ENCODE results near the gene NTRK3.

Gene NTRK3

GRCh38 chr15:88089731-88090130 is 166.8 kb downstream of the NTRK3 start:
- no peaks in the 10 kb centered on the region for H3K36me3 ChIP-seq (ENCODE audit: control insufficient read depth, insufficient read depth, low read length)
- no peaks in the 10 kb centered on the region for H3K4me1 ChIP-seq (ENCODE audit: control insufficient read depth, insufficient read depth, low read length, poor library complexity, severe bottlenecking)
- H3K27ac ChIP-seq (ENCODE audit: insufficient read depth, low read length, poor library complexity, severe bottlenecking), result no peak overlapping the region
- no peak for DNase-seq
- no peak overlapping the region for H3K4me3 ChIP-seq (ENCODE audit: insufficient read depth, low read depth, low read length, poor library complexity, severe bottlenecking)
- no peaks in the 10 kb centered on the region for H3K9me3 ChIP-seq (ENCODE audit: control insufficient read depth, low read length)
- no peaks in the 10 kb centered on the region for H3K27me3 ChIP-seq (replicated peaks; ENCODE audit: control insufficient read depth, insufficient read depth, low read length, poor library complexity, severe bottlenecking)

- no peak for DNase-seq
- no peaks in the 10 kb centered on the region for H3K36me3 ChIP-seq (ENCODE audit: control insufficient read depth, insufficient read depth, low read length)
- H3K27me3 ChIP-seq (replicated peaks; ENCODE audit: control insufficient read depth, insufficient read depth, low read length, poor library complexity, severe bottlenecking), result no peaks in the 10 kb centered on the region
- H3K4me3 ChIP-seq (ENCODE audit: insufficient read depth, low read depth, low read length, poor library complexity, severe bottlenecking), result no peak overlapping the region
- no peaks in the 10 kb centered on the region for H3K4me1 ChIP-seq (ENCODE audit: control insufficient read depth, insufficient read depth, low read length, poor library complexity, severe bottlenecking)
- no peak overlapping the region for H3K27ac ChIP-seq (ENCODE audit: insufficient read depth, low read length, poor library complexity, severe bottlenecking)
- no peaks in the 10 kb centered on the region for H3K9me3 ChIP-seq (ENCODE audit: control insufficient read depth, low read length)
These were observed 167.4 kb downstream of the NTRK3 start for GRCh38 chr15:88089024-88089620.

- H3K4me3 ChIP-seq (ENCODE audit: insufficient read depth, low read depth, low read length, poor library complexity, severe bottlenecking), result no peak overlapping the region
- no peaks in the 10 kb centered on the region for H3K9me3 ChIP-seq (ENCODE audit: control insufficient read depth, low read length)
- no peaks in the 10 kb centered on the region for H3K27me3 ChIP-seq (replicated peaks; ENCODE audit: control insufficient read depth, insufficient read depth, low read length, poor library complexity, severe bottlenecking)
- DNase-seq, result no peak
- no peaks in the 10 kb centered on the region for H3K36me3 ChIP-seq (ENCODE audit: control insufficient read depth, insufficient read depth, low read length)
- no peaks in the 10 kb centered on the region for H3K4me1 ChIP-seq (ENCODE audit: control insufficient read depth, insufficient read depth, low read length, poor library complexity, severe bottlenecking)
- no peak overlapping the region for H3K27ac ChIP-seq (ENCODE audit: insufficient read depth, low read length, poor library complexity, severe bottlenecking)
These were observed 172.5 kb downstream of the NTRK3 start for GRCh38 chr15:88083811-88084760.

- no peak for DNase-seq
- Histone ChIP-seq H3K4me1 (ENCODE audit: control insufficient read depth, insufficient read depth, low read length, poor library complexity, severe bottlenecking) (no peaks in the 10 kb centered on the region), H3K27ac (ENCODE audit: insufficient read depth, low read length, poor library complexity, severe bottlenecking) (no peak overlapping the region), H3K9me3 (ENCODE audit: control insufficient read depth, low read length) (no peaks in the 10 kb centered on the region), H3K36me3 (ENCODE audit: control insufficient read depth, insufficient read depth, low read length) (no peaks in the 10 kb centered on the region), H3K27me3 (replicated peaks; ENCODE audit: control insufficient read depth, insufficient read depth, low read length, poor library complexity, severe bottlenecking) (no peaks in the 10 kb centered on the region), H3K4me3 (ENCODE audit: insufficient read depth, low read depth, low read length, poor library complexity, severe bottlenecking) (no peak overlapping the region)
These were observed 175.9 kb downstream of the NTRK3 start for GRCh38 chr15:88080616-88081015.

- H3K4me1 ChIP-seq (ENCODE audit: control insufficient read depth, insufficient read depth, low read length, poor library complexity, severe bottlenecking), result no peaks in the 10 kb centered on the region
- no peaks in the 10 kb centered on the region for H3K27me3 ChIP-seq (replicated peaks; ENCODE audit: control insufficient read depth, insufficient read depth, low read length, poor library complexity, severe bottlenecking)
- no peaks in the 10 kb centered on the region for H3K9me3 ChIP-seq (ENCODE audit: control insufficient read depth, low read length)
- H3K36me3 ChIP-seq (ENCODE audit: control insufficient read depth, insufficient read depth, low read length), result no peaks in the 10 kb centered on the region
- DNase-seq, result no peak
- H3K4me3 ChIP-seq (ENCODE audit: insufficient read depth, low read depth, low read length, poor library complexity, severe bottlenecking), result no peak overlapping the region
- no peak overlapping the region for H3K27ac ChIP-seq (ENCODE audit: insufficient read depth, low read length, poor library complexity, severe bottlenecking)
These were observed 179.1 kb downstream of the NTRK3 start for GRCh38 chr15:88077296-88078020.

GRCh38 chr15:88076328-88076727 is 180.2 kb downstream of the NTRK3 start:
- no peaks in the 10 kb centered on the region for H3K9me3 ChIP-seq (ENCODE audit: control insufficient read depth, low read length)
- H3K27me3 ChIP-seq (replicated peaks; ENCODE audit: control insufficient read depth, insufficient read depth, low read length, poor library complexity, severe bottlenecking), result no peaks in the 10 kb centered on the region
- no peak overlapping the region for H3K27ac ChIP-seq (ENCODE audit: insufficient read depth, low read length, poor library complexity, severe bottlenecking)
- no peak for DNase-seq
- no peaks in the 10 kb centered on the region for H3K36me3 ChIP-seq (ENCODE audit: control insufficient read depth, insufficient read depth, low read length)
- no peak overlapping the region for H3K4me3 ChIP-seq (ENCODE audit: insufficient read depth, low read depth, low read length, poor library complexity, severe bottlenecking)
- no peaks in the 10 kb centered on the region for H3K4me1 ChIP-seq (ENCODE audit: control insufficient read depth, insufficient read depth, low read length, poor library complexity, severe bottlenecking)

- H3K9me3 ChIP-seq (ENCODE audit: control insufficient read depth, low read length), result no peaks in the 10 kb centered on the region
- no peak for DNase-seq
- H3K27ac ChIP-seq (ENCODE audit: insufficient read depth, low read length, poor library complexity, severe bottlenecking), result no peak overlapping the region
- no peak overlapping the region for H3K4me3 ChIP-seq (ENCODE audit: insufficient read depth, low read depth, low read length, poor library complexity, severe bottlenecking)
- no peaks in the 10 kb centered on the region for H3K27me3 ChIP-seq (replicated peaks; ENCODE audit: control insufficient read depth, insufficient read depth, low read length, poor library complexity, severe bottlenecking)
- H3K36me3 ChIP-seq (ENCODE audit: control insufficient read depth, insufficient read depth, low read length), result no peaks in the 10 kb centered on the region
- no peaks in the 10 kb centered on the region for H3K4me1 ChIP-seq (ENCODE audit: control insufficient read depth, insufficient read depth, low read length, poor library complexity, severe bottlenecking)
These were observed 181.4 kb downstream of the NTRK3 start for GRCh38 chr15:88075102-88075501.

GRCh38 chr15:88074386-88074785 is 182.2 kb downstream of the NTRK3 start:
- H3K27me3 ChIP-seq (replicated peaks; ENCODE audit: control insufficient read depth, insufficient read depth, low read length, poor library complexity, severe bottlenecking), result no peaks in the 10 kb centered on the region
- no peak for DNase-seq
- no peak overlapping the region for H3K4me3 ChIP-seq (ENCODE audit: insufficient read depth, low read depth, low read length, poor library complexity, severe bottlenecking)
- no peaks in the 10 kb centered on the region for H3K36me3 ChIP-seq (ENCODE audit: control insufficient read depth, insufficient read depth, low read length)
- H3K27ac ChIP-seq (ENCODE audit: insufficient read depth, low read length, poor library complexity, severe bottlenecking), result no peak overlapping the region
- H3K4me1 ChIP-seq (ENCODE audit: control insufficient read depth, insufficient read depth, low read length, poor library complexity, severe bottlenecking), result no peaks in the 10 kb centered on the region
- no peaks in the 10 kb centered on the region for H3K9me3 ChIP-seq (ENCODE audit: control insufficient read depth, low read length)

- H3K4me3 ChIP-seq (ENCODE audit: insufficient read depth, low read depth, low read length, poor library complexity, severe bottlenecking), result no peak overlapping the region
- no peak overlapping the region for H3K27ac ChIP-seq (ENCODE audit: insufficient read depth, low read length, poor library complexity, severe bottlenecking)
- no peaks in the 10 kb centered on the region for H3K4me1 ChIP-seq (ENCODE audit: control insufficient read depth, insufficient read depth, low read length, poor library complexity, severe bottlenecking)
- no peak for DNase-seq
- H3K36me3 ChIP-seq (ENCODE audit: control insufficient read depth, insufficient read depth, low read length), result no peaks in the 10 kb centered on the region
- H3K9me3 ChIP-seq (ENCODE audit: control insufficient read depth, low read length), result no peaks in the 10 kb centered on the region
- no peaks in the 10 kb centered on the region for H3K27me3 ChIP-seq (replicated peaks; ENCODE audit: control insufficient read depth, insufficient read depth, low read length, poor library complexity, severe bottlenecking)
These were observed 183.2 kb downstream of the NTRK3 start for GRCh38 chr15:88073391-88073691.
